SK-N-SH (cell line): ENCODE data around the gene MTHFS.

Experiments
- CTCF ChIP-seq: fragments of 200-600 bp; sonication (generic); IDR thresholded peaks from 2 replicates; pipeline ENCODE4 v1.6.1; 2017; ENCODE audit warnings: antibody characterized with exemption, mild to moderate bottlenecking, moderate library complexity
- MXI1 ChIP-seq: IDR thresholded peaks from 2 replicates; pipeline ENCODE4 v1.6.1; 2012; ENCODE audit warnings: mild to moderate bottlenecking, low read depth, low read length, improper control_type of control experiment
- RFX5 ChIP-seq: IDR thresholded peaks from 2 replicates; pipeline ENCODE4 v1.6.1; 2012; ENCODE audit warnings: mild to moderate bottlenecking, improper control_type of control experiment, low read length
- ZBTB33 ChIP-seq: IDR thresholded peaks from 2 replicates; pipeline ENCODE4 v1.4.0; 2012; ENCODE audit warnings: low read depth, borderline replicate concordance

GRCh38 chr15:79812541-79812940 lies 84.3 kb downstream of the MTHFS start:
- no peak for TF ChIP-seq CTCF
- no peak for TF ChIP-seq RFX5
- no peak for TF ChIP-seq MXI1
- no peak for TF ChIP-seq ZBTB33
